GM12874 (cell line): ENCODE data around the gene ASS1.

ENCODE experiments used
- CTCF ChIP-seq: IDR thresholded peaks from 2 replicates; pipeline ENCODE4 v1.5.1; 2011; ENCODE audit warnings: low read depth, mild to moderate bottlenecking, control low read depth, low read length, moderate library complexity; ENCODE audit not compliant: insufficient read depth

The ASS1 gene

GRCh38 chr9:130454096-130454811 is 9.5 kb downstream of the ASS1 start:
- TF ChIP-seq CTCF, result no peak

- TF ChIP-seq CTCF, result no peak
These were observed 10.1 kb downstream of the ASS1 start for GRCh38 chr9:130454812-130455325.

- TF ChIP-seq CTCF, result no peak
These were observed 13.5 kb downstream of the ASS1 start for GRCh38 chr9:130458027-130458803.

GRCh38 chr9:130458804-130459067 is 14.0 kb downstream of the ASS1 start:
- no peak for TF ChIP-seq CTCF

GRCh38 chr9:130459151-130459550 is 14.4 kb downstream of the ASS1 start:
- TF ChIP-seq CTCF, result no peak

GRCh38 chr9:130459941-130460669 is 15.3 kb downstream of the ASS1 start:
- no peak for TF ChIP-seq CTCF

GRCh38 chr9:130461218-130461630 is 16.5 kb downstream of the ASS1 start:
- TF ChIP-seq CTCF, result peak; percentile 88
